Measurements from ENCODE around the gene ELL2.

ELL2 gene

GRCh38 chr5:95983080-95983479 is 21.4 kb upstream of the ELL2 start:
- no peak for DNase-seq (ENCODE audit: low read depth in 2 of 2)

- DNase-seq (ENCODE audit: low read depth in 2 of 2), result no peak
Observed at GRCh38 chr5:95976606-95977005, 15.0 kb upstream of the ELL2 start.

- no peak for DNase-seq (ENCODE audit: low read depth in 2 of 2)
Observed at GRCh38 chr5:95975703-95976102, 14.1 kb upstream of the ELL2 start.

- DNase-seq (ENCODE audit: low read depth in 2 of 2), result no peak
Observed at GRCh38 chr5:95973793-95974325, 12.2 kb upstream of the ELL2 start.

GRCh38 chr5:95972196-95972595 is 10.5 kb upstream of the ELL2 start:
- no peak for DNase-seq (ENCODE audit: low read depth in 2 of 2)

GRCh38 chr5:95970359-95970704 is 8.7 kb upstream of the ELL2 start:
- no peak for DNase-seq (ENCODE audit: low read depth in 2 of 2)

GRCh38 chr5:95969651-95970358 is 8.2 kb upstream of the ELL2 start:
- DNase-seq (ENCODE audit: low read depth in 2 of 2), result no peak

- DNase-seq (ENCODE audit: low read depth in 2 of 2), result no peak
Observed at GRCh38 chr5:95969055-95969454, 7.4 kb upstream of the ELL2 start.

- no peak for DNase-seq (ENCODE audit: low read depth in 2 of 2)
Observed at GRCh38 chr5:95967236-95967635, 5.6 kb upstream of the ELL2 start.

- DNase-seq (ENCODE audit: low read depth in 2 of 2), result no peak
Observed at GRCh38 chr5:95966005-95966404, 4.4 kb upstream of the ELL2 start.

GRCh38 chr5:95963650-95964410 is 2.2 kb upstream of the ELL2 start:
- no peak for DNase-seq (ENCODE audit: low read depth in 2 of 2)

- DNase-seq (ENCODE audit: low read depth in 2 of 2), result no peak
Observed at GRCh38 chr5:95962785-95963184, 1.1 kb upstream of the ELL2 start.

GRCh38 chr5:95962475-95962773 is 773 bp upstream of the ELL2 start:
- no peak for DNase-seq (ENCODE audit: low read depth in 2 of 2)

- peak; percentile 50 to 67 for DNase-seq (ENCODE audit: low read depth in 2 of 2)
Observed at GRCh38 chr5:95960667-95961616, 709 bp downstream of the ELL2 start.

- no peak for DNase-seq (ENCODE audit: low read depth in 2 of 2)
Observed at GRCh38 chr5:95959888-95960666, 1.6 kb downstream of the ELL2 start.

- DNase-seq (ENCODE audit: low read depth in 2 of 2), result no peak
Observed at GRCh38 chr5:95959051-95959887, 2.4 kb downstream of the ELL2 start.

- DNase-seq (ENCODE audit: low read depth in 2 of 2), result no peak
Observed at GRCh38 chr5:95958310-95959014, 3.2 kb downstream of the ELL2 start.

GRCh38 chr5:95957561-95958203 is 4.0 kb downstream of the ELL2 start:
- DNase-seq (ENCODE audit: low read depth in 2 of 2), result no peak

GRCh38 chr5:95956900-95957293 is 4.8 kb downstream of the ELL2 start:
- DNase-seq (ENCODE audit: low read depth in 2 of 2), result no peak
